ENCODE data around the gene ABCC1.

- TF ChIP-seq CTCF (IDR thresholded peaks at IDR 0.05), result no peak
- TF ChIP-seq POLR2A (IDR thresholded peaks at IDR 0.05), result no peak
Observed at GRCh38 chr16:16073891-16074881, 124.8 kb downstream of the ABCC1 start.

Measured in Peyer's patch (tissue), 4 donors.